Nephron progenitor cell (in vitro differentiated cells): ENCODE measurements around the gene IL17C.

Source experiments
- DNase-seq: peaks from one replicate; pipeline ENCODE4 v3.0.0; 2021
- H3K27ac Mint-ChIP-seq: 2 replicates; pipeline ENCODE4 v1.8.0; 2021; ENCODE audit warnings: mild to moderate bottlenecking, moderate library complexity, mixed read lengths
- H3K27me3 Mint-ChIP-seq: 2 replicates; pipeline ENCODE4 v1.8.0; 2021; ENCODE audit warnings: mild to moderate bottlenecking, low read depth, mixed read lengths; ENCODE audit not compliant: poor library complexity
- H3K36me3 Mint-ChIP-seq: 2 replicates; pipeline ENCODE4 v1.8.0; 2021; ENCODE audit warnings: low read depth, mixed read lengths
- H3K4me1 Mint-ChIP-seq: 2 replicates; pipeline ENCODE4 v1.8.0; 2021; ENCODE audit warnings: mixed read lengths
- H3K4me3 Mint-ChIP-seq: 2 replicates; pipeline ENCODE4 v1.8.0; 2021; ENCODE audit warnings: mild to moderate bottlenecking, moderate library complexity, mixed read lengths
- H3K9me3 Mint-ChIP-seq: 2 replicates; pipeline ENCODE4 v1.8.0; 2021; ENCODE audit warnings: mild to moderate bottlenecking, moderate library complexity, mixed read lengths
- TF ChIP-seq, protein P1 (sequence below): fragments of 200-600 bp; sonication (generic); IDR thresholded peaks from 2 replicates; pipeline ENCODE4 v1.5.0; 2021; ENCODE audit warnings: antibody characterized with exemption

IL17C gene

DNA sequence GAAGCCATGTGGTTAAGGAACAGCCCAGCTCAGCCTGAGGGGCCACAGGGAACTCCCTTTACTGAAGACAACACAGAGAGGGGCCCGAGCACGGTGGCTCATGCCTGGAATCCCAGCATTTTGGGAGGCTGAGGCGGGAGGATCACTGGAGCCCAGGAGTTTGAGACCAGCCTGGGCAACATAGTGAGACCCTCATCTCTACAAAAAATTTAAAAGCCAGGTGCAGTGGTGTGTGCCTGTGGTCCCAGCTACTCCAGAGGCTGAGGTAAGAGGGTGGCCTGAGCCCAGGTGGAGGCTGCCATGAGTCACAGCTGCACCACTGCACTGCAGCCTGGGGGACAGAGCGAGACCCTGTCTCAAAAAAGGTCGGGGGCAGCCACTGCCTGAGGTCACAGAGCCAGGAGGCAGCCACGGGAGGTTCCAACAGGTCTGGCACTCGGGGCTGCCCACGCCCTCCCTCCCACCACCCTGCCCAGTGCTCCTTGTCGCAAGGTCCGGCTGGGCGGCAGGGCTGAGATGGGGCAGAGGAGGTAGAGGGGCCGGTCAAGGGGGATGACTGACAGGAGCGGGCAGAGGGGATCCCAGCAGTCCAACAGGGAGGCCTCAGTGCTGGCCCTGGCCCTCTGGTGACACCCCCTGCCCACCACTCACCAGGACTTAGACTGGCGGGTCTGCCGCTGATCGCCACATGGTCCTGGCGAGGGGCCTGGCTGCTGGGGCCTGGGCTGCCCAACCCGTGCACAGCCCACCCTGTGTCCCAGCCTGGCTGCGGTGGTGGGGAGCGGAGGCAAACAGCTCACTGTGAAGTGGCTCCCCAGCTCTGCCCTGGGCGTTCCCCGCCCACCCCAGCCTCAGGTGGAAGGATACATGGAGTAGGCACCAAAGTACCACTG, 9.1 kb downstream of the IL17C start:
- TF ChIP-seq, protein P1, sequence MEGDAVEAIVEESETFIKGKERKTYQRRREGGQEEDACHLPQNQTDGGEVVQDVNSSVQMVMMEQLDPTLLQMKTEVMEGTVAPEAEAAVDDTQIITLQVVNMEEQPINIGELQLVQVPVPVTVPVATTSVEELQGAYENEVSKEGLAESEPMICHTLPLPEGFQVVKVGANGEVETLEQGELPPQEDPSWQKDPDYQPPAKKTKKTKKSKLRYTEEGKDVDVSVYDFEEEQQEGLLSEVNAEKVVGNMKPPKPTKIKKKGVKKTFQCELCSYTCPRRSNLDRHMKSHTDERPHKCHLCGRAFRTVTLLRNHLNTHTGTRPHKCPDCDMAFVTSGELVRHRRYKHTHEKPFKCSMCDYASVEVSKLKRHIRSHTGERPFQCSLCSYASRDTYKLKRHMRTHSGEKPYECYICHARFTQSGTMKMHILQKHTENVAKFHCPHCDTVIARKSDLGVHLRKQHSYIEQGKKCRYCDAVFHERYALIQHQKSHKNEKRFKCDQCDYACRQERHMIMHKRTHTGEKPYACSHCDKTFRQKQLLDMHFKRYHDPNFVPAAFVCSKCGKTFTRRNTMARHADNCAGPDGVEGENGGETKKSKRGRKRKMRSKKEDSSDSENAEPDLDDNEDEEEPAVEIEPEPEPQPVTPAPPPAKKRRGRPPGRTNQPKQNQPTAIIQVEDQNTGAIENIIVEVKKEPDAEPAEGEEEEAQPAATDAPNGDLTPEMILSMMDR: no peak
- Mint-ChIP-seq H3K9me3 (no peaks in the 10 kb centered on the region), H3K27ac (no peak overlapping the region), H3K4me3 (no peak overlapping the region), H3K27me3 (peaks cover 8% of the 10 kb centered on the region), H3K36me3 (peaks cover 17% of the 10 kb centered on the region), H3K4me1 (peaks cover 23% of the 10 kb centered on the region)
- no peak for DNase-seq

DNA sequence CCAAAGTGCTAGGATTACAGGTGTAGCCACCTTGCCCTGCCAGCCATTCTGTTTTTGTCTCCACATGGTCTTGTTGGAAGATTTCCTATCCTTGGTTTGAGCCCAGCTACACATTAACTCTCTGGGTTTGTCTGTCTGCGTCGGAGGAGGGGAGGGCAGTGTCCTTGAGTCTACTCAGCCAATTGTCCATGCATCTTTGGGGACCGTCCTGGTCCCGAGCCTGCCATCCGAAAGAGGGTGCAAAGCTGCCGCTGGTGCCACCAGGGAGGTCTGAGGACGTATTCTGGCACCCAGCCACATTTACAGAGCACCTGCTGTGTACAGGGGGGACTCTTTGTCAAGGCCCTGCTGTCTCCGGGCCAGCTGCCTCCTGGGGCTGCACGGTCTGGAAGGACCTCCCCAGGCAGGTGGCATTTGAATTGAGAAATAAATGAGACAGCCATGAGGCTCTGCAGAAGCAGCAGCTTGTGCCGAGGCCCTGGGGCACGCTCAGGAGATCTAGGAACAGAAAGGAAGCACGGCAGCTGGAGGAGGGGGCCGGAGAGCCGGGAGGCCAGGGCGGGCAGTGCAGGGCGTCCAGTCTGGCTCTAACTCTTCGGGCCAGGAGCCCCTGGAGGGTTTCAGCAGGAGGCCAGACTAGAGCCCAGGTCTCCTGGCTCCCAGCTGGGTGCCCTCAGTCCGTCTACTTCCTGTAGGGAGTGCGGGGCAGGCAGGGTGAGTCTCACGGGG, 11.0 kb downstream of the IL17C start:
- Mint-ChIP-seq H3K36me3 (peaks cover 12% of the 10 kb centered on the region), H3K9me3 (no peaks in the 10 kb centered on the region), H3K4me3 (peak overlapping the region; percentile 86), H3K27me3 (peaks cover 7% of the 10 kb centered on the region), H3K27ac (no peak overlapping the region), H3K4me1 (peaks cover 23% of the 10 kb centered on the region)
- TF ChIP-seq, protein P1: no peak
- DNase-seq: no peak

DNA sequence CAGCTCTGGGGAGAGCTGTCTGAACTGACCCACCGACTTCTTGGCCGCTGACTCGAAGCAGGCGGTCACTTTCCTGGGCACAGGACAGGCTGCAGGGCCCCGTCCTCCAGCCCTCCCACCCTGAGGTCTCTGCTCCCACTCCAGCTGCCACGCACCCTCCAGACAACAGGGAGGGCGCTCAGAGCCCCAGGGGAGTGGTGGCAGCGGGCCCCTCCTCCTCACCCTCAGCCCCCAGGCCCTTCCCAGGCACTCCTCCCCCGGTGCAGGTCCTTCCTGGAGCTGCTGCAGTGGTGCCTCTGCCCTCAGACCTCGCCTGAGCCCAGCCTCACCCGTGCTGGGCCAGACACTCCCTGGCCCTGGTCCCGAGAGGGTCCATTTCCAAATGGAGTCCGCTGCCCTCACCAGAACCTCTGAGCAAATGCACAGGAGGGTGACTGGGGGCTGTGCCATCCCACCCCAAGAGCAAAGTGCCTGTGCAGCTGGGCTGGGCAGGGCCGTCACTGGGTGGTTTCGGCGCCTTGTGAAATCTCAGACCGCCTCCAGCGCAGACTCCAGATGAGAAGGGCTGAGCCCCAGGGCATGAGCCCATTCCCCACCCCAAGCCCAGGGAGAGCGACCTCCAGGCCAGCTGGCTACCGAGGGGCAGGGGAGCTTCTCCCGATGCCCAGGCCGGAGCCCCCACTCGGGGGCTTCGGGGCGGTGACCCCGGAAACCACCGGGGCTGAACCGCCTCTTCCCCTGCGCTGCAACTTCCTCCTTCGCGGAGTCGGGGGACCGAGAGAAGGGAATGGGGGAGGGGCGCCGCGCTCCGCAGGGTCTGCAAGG, 11.8 kb downstream of the IL17C start:
- TF ChIP-seq, protein P1: no peak
- H3K27ac Mint-ChIP-seq: no peak overlapping the region
- peaks cover 17% of the 10 kb centered on the region for H3K4me1 Mint-ChIP-seq
- no peaks in the 10 kb centered on the region for H3K9me3 Mint-ChIP-seq
- H3K4me3 Mint-ChIP-seq: peak overlapping the region; percentile 86
- H3K27me3 Mint-ChIP-seq: peaks cover 5% of the 10 kb centered on the region
- peak; percentile 68 for DNase-seq
- H3K36me3 Mint-ChIP-seq: peaks cover 6% of the 10 kb centered on the region

DNA sequence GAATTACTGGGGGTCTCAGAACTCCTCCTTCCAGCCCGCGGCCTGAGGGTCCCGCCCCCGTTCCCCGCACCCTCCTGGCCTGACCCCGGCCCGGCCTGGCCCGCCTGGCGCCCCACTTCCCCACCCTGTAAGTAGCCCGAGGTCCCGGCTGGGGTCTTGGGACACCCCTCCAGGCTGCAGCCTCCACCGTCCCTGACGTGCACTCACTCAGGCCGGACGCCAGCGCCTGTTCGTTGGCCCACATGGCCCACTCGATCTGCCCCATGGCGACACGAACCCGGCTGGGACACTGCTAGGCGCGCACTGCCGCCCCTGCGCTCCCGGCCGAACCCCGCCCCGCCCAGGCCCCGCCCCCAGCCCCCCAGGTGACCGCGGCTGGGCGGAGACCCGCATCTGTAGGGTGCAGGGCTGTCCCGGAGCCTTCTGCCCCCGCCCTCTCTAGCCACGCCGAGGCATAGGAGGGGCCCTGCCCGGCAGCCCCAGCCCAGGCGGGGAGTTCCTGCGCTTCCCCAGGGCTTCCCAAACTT, 12.4 kb downstream of the IL17C start, which contains the start of gene CYBA:
Gene CYBA (minus strand): TSS at position 305 of the 527 bp plus-strand sequence. CDS start 40 bp downstream, at position 265.
- Mint-ChIP-seq H3K27me3 (peaks cover 5% of the 10 kb centered on the region), H3K4me3 (peak within 1 kb of the TSS; percentile 86), H3K9me3 (no peaks in the 10 kb centered on the region), H3K36me3 (peaks cover 3% of the 10 kb centered on the region), H3K27ac (peak within 1 kb of the TSS; percentile 71), H3K4me1 (peaks cover 13% of the 10 kb centered on the region)
- peak; percentile 68 for DNase-seq
- TF ChIP-seq, protein P1: no peak

DNA sequence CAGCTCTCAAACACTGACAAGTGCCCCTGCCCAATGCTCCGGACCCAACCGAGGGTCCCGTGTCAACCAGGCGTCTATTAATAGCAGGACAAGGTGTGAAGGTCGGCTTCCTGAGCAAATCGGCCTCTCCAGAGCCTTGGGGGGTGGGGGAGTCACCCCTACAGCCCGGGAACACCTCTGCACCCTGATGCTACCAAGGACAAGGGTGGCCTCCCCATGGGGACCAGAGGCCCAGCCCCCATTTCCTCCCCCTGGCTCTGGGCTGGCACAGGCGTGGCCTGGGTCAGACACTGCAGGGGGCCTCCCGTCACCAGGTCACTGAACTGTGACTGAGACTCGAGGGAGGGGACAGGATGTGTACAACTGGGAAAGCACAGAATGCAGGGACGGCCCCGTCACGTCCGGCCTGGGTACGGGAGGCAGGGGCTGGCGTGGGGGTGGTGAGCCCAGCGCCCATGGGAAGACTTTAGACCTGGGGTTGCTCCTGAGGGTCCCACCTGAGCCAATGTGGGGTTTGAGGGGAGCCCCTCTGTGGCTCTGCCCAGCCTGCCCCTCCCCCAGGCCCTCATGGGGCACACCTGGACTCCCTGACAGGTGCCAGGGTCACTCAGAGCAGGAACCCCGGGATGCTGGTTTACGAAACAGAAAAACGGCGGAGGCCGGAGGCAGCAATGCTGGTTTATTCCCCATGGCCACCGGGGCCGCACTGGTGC, 13.1 kb downstream of the IL17C start:
- TF ChIP-seq, protein P1: no peak
- Mint-ChIP-seq H3K36me3 (peaks cover 3% of the 10 kb centered on the region), H3K27me3 (peaks cover 5% of the 10 kb centered on the region), H3K27ac (peak overlapping the region; percentile 71), H3K4me1 (peaks cover 13% of the 10 kb centered on the region), H3K4me3 (peak overlapping the region; percentile 86), H3K9me3 (no peaks in the 10 kb centered on the region)
- DNase-seq: peak; percentile 75
